Neural cell (in vitro differentiated cells): Measurements from ENCODE around the gene CHN1. TPM values are rescaled to one million over a fixed set of nuclear protein-coding genes. Genes with fewer than 3 reads are reported as not detected.

Experiments used
- H2AFZ ChIP-seq: fragments of 200-600, 300-800 bp; sonication (generic), shearing (Covaris generic); 2 replicates; pipeline ENCODE4 v1.6.0; 2014; ENCODE audit warnings: low read depth, mild to moderate bottlenecking, antibody characterized with exemption, low read length, moderate library complexity
- H3F3A ChIP-seq: fragments of 200-600 bp; shearing (Covaris generic); 2 replicates; pipeline ENCODE4 v1.6.1; 2016; ENCODE audit warnings: mild to moderate bottlenecking, moderate library complexity, mixed read lengths, antibody characterized with exemption, low read length; ENCODE audit not compliant: insufficient read depth, poor library complexity, severe bottlenecking
- H3K27ac ChIP-seq: fragments of 200-600, 300-800 bp; sonication (generic), shearing (Covaris generic); 2 replicates; pipeline ENCODE4 v1.5.1; 2014; ENCODE audit warnings: mild to moderate bottlenecking, low read length, moderate library complexity
- H3K27me3 ChIP-seq: fragments of 300-800, 200-600 bp; sonication (generic), shearing (Covaris generic); 2 replicates; pipeline ENCODE4 v1.6.0; 2014; ENCODE audit warnings: mild to moderate bottlenecking, low read depth, low read length, moderate library complexity; ENCODE audit not compliant: insufficient read depth
- H3K36me3 ChIP-seq: fragments of 300-800, 200-600 bp; sonication (generic), shearing (Covaris generic); 2 replicates; pipeline ENCODE4 v1.5.1; 2014; ENCODE audit warnings: mild to moderate bottlenecking, antibody characterized with exemption, low read length, moderate library complexity; ENCODE audit not compliant: insufficient read depth
- H3K4me2 ChIP-seq: fragments of 300-800, 200-600 bp; sonication (generic), shearing (Covaris generic); 2 replicates; pipeline ENCODE4 v1.6.0; 2014; ENCODE audit warnings: mild to moderate bottlenecking, low read length
- H3K4me3 ChIP-seq: fragments of 300-800, 200-600 bp; sonication (generic), shearing (Covaris generic); 2 replicates; pipeline ENCODE4 v1.5.1; 2014; ENCODE audit warnings: mild to moderate bottlenecking, low read length, moderate library complexity
- H3K79me2 ChIP-seq: fragments of 200-600 bp; shearing (Covaris generic); replicated peaks from 2 replicates; pipeline ENCODE4 v1.6.0; 2014; ENCODE audit warnings: mild to moderate bottlenecking, low read length, moderate library complexity; ENCODE audit not compliant: insufficient read depth
- H3K9ac ChIP-seq: fragments of 300-800, 200-600 bp; sonication (generic), shearing (Covaris generic); 2 replicates; pipeline ENCODE4 v1.6.1; 2016; ENCODE audit warnings: mild to moderate bottlenecking, low read length, mixed read lengths
- H3K9me2 ChIP-seq: fragments of 200-600 bp; shearing (Covaris generic); 2 replicates; pipeline ENCODE4 v1.6.1; 2016; ENCODE audit warnings: mild to moderate bottlenecking, low read length, mixed read lengths; ENCODE audit not compliant: insufficient read depth
- H3K9me3 ChIP-seq: fragments of 200-600, 300-800 bp; sonication (generic), shearing (Covaris generic); 2 replicates; pipeline ENCODE4 v1.6.1; 2016; ENCODE audit warnings: mild to moderate bottlenecking, mixed run types, low read length, moderate library complexity, mixed read lengths
- H4K20me1 ChIP-seq: fragments of 200-600 bp; shearing (Covaris generic); 2 replicates; pipeline ENCODE4 v1.6.1; 2016; ENCODE audit warnings: mild to moderate bottlenecking, mixed run types; ENCODE audit not compliant: insufficient read depth
- EP300 ChIP-seq: fragments of 450-650 bp; conservative IDR thresholded peaks from 2 replicates; pipeline ENCODE4 v1.6.1; 2014; ENCODE audit warnings: antibody characterized with exemption, mild to moderate bottlenecking, moderate library complexity; ENCODE audit not compliant: poor library complexity, severe bottlenecking
- EZH2 ChIP-seq: fragments of 200-600, 300-800 bp; shearing (Covaris generic), sonication (generic); IDR thresholded peaks from 2 replicates; pipeline ENCODE4 v1.6.1; 2014; ENCODE audit warnings: antibody characterized with exemption, low read length, borderline replicate concordance, mild to moderate bottlenecking; ENCODE audit not compliant: insufficient read depth, poor library complexity, severe bottlenecking
- MXI1 ChIP-seq: fragments of 450-650 bp; conservative IDR thresholded peaks from 2 replicates; pipeline ENCODE4 v1.6.1; 2014; ENCODE audit warnings: antibody characterized with exemption, mild to moderate bottlenecking; ENCODE audit not compliant: poor library complexity, severe bottlenecking
- POLR2AphosphoS5 ChIP-seq: IDR thresholded peaks from 2 replicates; pipeline ENCODE4 v1.6.1; 2012
- RAD21 ChIP-seq: fragments of 450-650 bp; conservative IDR thresholded peaks from 2 replicates; pipeline ENCODE4 v1.6.1; 2014; ENCODE audit warnings: antibody characterized with exemption, mild to moderate bottlenecking, moderate library complexity
- REST ChIP-seq: IDR thresholded peaks from 2 replicates; pipeline ENCODE4 v1.6.1; 2012; ENCODE audit warnings: borderline replicate concordance
- SMC3 ChIP-seq: fragments of 450-650 bp; conservative IDR thresholded peaks from 2 replicates; pipeline ENCODE4 v1.6.1; 2014; ENCODE audit warnings: antibody characterized with exemption, mild to moderate bottlenecking, moderate library complexity; ENCODE audit not compliant: poor library complexity
- TAF1 ChIP-seq: IDR thresholded peaks from 2 replicates; pipeline ENCODE4 v1.6.1; 2012; ENCODE audit warnings: low read depth
- polyA plus RNA-seq: library from polyadenylated mRNA; depleted of rRNA; stranded (reverse); fragments of >200 nt; gene quantifications from 2 replicates; pipeline ENCODE4 v1.2.3, GENCODE V29; 2014
- TF ChIP-seq, protein P1 (sequence below): fragments of 450-650 bp; IDR thresholded peaks from 2 replicates; pipeline ENCODE4 v1.5.1; 2014; ENCODE audit warnings: antibody characterized with exemption, mild to moderate bottlenecking, moderate library complexity; ENCODE audit not compliant: poor library complexity, severe bottlenecking

The CHN1 gene
- polyA plus RNA-seq, 1 donor from 2014 or later, result 133 TPM

GRCh38 chr2:175015340-175015739 lies 10.2 kb upstream of the CHN1 start:
- H3K27me3 ChIP-seq, result no peaks in the 10 kb centered on the region
- no peaks in the 10 kb centered on the region for H4K20me1 ChIP-seq
- no peak overlapping the region for H3K4me2 ChIP-seq
- TF ChIP-seq SMC3 (no peak), RAD21 (no peak), EZH2 (no peak), REST (no peak), MXI1 (no peak), TAF1 (no peak), EP300 (no peak), POLR2AphosphoS5 (no peak)
- TF ChIP-seq, protein P1, sequence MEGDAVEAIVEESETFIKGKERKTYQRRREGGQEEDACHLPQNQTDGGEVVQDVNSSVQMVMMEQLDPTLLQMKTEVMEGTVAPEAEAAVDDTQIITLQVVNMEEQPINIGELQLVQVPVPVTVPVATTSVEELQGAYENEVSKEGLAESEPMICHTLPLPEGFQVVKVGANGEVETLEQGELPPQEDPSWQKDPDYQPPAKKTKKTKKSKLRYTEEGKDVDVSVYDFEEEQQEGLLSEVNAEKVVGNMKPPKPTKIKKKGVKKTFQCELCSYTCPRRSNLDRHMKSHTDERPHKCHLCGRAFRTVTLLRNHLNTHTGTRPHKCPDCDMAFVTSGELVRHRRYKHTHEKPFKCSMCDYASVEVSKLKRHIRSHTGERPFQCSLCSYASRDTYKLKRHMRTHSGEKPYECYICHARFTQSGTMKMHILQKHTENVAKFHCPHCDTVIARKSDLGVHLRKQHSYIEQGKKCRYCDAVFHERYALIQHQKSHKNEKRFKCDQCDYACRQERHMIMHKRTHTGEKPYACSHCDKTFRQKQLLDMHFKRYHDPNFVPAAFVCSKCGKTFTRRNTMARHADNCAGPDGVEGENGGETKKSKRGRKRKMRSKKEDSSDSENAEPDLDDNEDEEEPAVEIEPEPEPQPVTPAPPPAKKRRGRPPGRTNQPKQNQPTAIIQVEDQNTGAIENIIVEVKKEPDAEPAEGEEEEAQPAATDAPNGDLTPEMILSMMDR, result no peak
- H3K9ac ChIP-seq, result no peak overlapping the region
- H3K9me2 ChIP-seq, result no peaks in the 10 kb centered on the region
- H3K36me3 ChIP-seq, result no peaks in the 10 kb centered on the region
- H2AFZ ChIP-seq, result no peak overlapping the region
- H3K4me3 ChIP-seq, result no peak overlapping the region
- H3F3A ChIP-seq, result no peaks in the 10 kb centered on the region
- H3K27ac ChIP-seq, result no peak overlapping the region
- H3K79me2 ChIP-seq, result no peaks in the 10 kb centered on the region
- no peaks in the 10 kb centered on the region for H3K9me3 ChIP-seq

DNA sequence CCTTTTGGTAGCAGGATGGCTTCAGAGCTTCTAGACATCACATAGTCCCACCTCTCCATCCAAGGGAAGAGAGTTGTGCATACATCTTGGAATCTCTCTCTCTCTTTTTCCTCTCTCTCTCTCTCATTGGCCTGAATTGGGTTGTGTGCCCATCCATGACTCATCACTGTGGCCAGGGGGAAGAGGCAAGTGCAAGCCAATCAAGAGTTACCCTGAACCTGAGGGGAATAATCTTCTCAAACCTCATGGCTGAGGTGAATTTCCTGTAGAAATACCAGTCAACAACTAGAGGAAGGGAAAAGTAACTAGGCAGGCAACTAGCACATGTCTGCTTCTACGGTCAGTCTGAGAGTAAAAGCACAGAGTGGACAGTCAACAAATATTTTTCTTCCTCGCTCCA lies 7.3 kb upstream of the CHN1 start:
- H3K36me3 ChIP-seq, result no peaks in the 10 kb centered on the region
- H2AFZ ChIP-seq, result no peak overlapping the region
- no peaks in the 10 kb centered on the region for H3K79me2 ChIP-seq
- no peak overlapping the region for H3K27ac ChIP-seq
- TF ChIP-seq EP300, result no peak
- no peak for TF ChIP-seq EZH2
- no peak for TF ChIP-seq RAD21
- TF ChIP-seq, protein P1, result no peak
- TF ChIP-seq MXI1, result no peak
- no peak for TF ChIP-seq POLR2AphosphoS5
- TF ChIP-seq REST, result no peak
- TF ChIP-seq SMC3, result no peak
- TF ChIP-seq TAF1, result no peak
- H3F3A ChIP-seq, result no peaks in the 10 kb centered on the region
- H3K9ac ChIP-seq, result no peak overlapping the region
- no peaks in the 10 kb centered on the region for H4K20me1 ChIP-seq
- H3K4me3 ChIP-seq, result no peak overlapping the region
- H3K9me2 ChIP-seq, result no peaks in the 10 kb centered on the region
- no peaks in the 10 kb centered on the region for H3K27me3 ChIP-seq
- no peak overlapping the region for H3K4me2 ChIP-seq
- no peaks in the 10 kb centered on the region for H3K9me3 ChIP-seq
